HG03108 (cell line): ENCODE measurements around the gene MASTL.

ENCODE experiments used
- ATAC-seq: cut with Tn5 transposase; IDR thresholded peaks from one replicate; pipeline ENCODE4 v1.9.1; 2021; ENCODE audit warnings: moderate library complexity; ENCODE audit not compliant: unreplicated experiment

The MASTL gene

GRCh38 chr10:27225011-27225590 lies 69.9 kb downstream of the MASTL start:
- no peak for ATAC-seq

- no peak for ATAC-seq
These were observed 70.6 kb downstream of the MASTL start for GRCh38 chr10:27225642-27226257.

- ATAC-seq, result no peak
These were observed 74.9 kb downstream of the MASTL start for GRCh38 chr10:27230022-27230421.

GRCh38 chr10:27235706-27236105 lies 80.6 kb downstream of the MASTL start:
- no peak for ATAC-seq
